Keratinocyte (primary cell): Measurements from ENCODE around the gene DNAJB11.

Source experiments
- CTCF ChIP-seq, 3 experiments: IDR thresholded peaks in 1 of 3; conservative IDR thresholded peaks in 1 of 3; optimal IDR thresholded peaks in 1 of 3; 2 replicates in 2 of 3; 3 replicates in 1 of 3; pipeline versions ENCODE3 to v1.5.1; 2011; ENCODE audit warnings: low read length in 3 of 3, mild to moderate bottlenecking in 3 of 3, moderate library complexity in 2 of 3, control low read depth in 1 of 3, inconsistent platforms in 1 of 3; ENCODE audit not compliant: insufficient read depth in 2 of 3; ENCODE audit errors: extremely low read depth in 1 of 3
- EZH2 ChIP-seq: IDR thresholded peaks from one replicate; pipeline ENCODE4 v1.6.1; 2012; ENCODE audit warnings: inconsistent platforms, mild to moderate bottlenecking, low read length, moderate library complexity

GRCh38 chr3:186588632-186589031 lies 18.1 kb downstream of the DNAJB11 start:
- TF ChIP-seq EZH2 (no peak), CTCF (optimal IDR thresholded peaks at IDR 0.05 in 1 of 3, IDR thresholded peaks at IDR 0.05 in 1 of 3, conservative IDR thresholded peaks at IDR 0.05 in 1 of 3; ENCODE audit: extremely low read depth in 1 of 3, insufficient read depth in 2 of 3, low read length in 3 of 3) (no peak)
